Pons (tissue), 1 donor: ENCODE data around the gene SNX3.
A peak's percentile ranks its signal among the peaks of the same experiment; 100 is the strongest.
"Not testable (repeated sequence)": the region's sequence is repeated elsewhere in the genome, so short reads cannot be mapped to it uniquely, and the experiment has no call there.

Experiments
- DNase-seq: peaks from one replicate; pipeline ENCODE4 v3.0.0-alpha.2; 2016; ENCODE audit warnings: low spot score

Gene SNX3

DNA sequence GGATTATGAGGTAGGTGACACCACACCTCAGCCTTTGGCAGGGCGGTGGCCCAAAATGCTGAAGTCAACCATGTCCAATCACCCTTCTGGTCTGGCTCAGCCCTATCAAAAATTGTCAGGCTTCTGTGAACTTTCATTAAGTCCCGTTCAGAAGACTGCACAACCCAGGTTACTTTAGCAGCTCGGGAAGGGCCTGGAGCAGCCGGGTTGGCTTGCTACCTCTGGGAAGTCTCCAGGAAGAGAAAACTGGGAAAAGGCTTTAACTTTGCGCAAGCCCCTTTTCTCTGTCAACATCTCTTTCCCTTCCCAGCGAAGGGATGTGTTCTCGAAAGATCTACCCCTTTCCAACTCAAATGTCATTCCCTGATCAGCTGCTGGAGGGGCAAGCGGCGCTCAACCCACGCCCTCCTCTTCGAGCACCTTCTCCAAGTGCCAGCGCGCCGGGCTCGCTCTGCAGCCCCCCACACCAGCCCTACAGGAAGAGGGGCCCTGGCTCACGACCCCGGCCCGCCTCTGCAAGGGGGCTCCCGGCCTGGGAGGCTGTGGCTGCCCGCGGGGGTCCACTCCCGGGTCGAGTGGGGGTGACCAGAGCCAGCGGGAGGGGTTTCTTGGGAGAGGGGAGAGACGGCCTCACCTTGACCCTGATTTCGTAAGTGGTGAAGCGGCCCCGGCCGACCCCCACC, 573 bp downstream of the SNX3 start:
- peak; percentile 87 for DNase-seq

DNA sequence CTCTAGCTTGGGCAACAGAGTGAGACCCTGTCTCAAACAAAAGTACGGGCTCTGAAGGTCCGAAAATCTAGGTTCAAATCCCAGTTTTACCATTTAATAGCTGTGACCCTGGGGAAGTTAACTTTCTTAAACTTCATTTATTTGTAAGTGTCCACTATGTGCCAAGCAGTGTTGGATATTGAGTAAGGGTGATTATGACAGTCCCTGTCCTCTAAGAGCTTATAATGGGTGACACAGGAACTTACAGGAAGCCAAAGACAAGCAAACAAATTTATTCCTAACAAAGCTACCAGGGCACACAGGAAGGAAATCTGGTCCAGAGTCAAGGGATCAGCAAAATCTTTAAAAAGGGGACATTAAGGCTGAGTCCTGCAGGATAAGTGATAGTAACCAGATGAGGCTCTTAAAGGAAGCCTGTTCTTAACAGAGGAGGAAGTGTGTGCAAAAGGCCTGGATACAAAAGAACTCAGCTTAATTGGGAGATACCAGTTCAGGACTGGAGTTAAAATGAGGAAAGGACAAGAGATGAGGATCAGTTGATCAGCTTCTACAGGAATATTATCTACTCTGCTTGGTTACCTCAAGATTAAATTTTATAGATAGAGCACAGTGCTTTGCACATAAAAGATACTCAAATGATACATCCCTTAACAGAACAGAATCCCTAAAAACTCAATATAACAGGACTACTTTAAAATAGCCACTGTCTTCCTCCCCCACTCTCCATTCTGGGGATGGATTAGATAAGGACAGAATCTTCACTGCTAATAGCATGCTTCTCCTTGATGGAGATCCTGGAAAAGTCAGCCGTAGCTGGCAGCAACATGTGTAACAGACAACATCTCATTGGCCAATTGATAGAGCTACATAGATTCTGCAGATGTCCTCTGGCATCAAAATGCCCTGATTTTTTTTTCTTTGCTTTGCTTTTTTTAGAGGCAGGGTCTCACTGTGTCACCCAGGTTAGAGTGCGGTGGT, 6.1 kb downstream of the SNX3 start:
- no peak for DNase-seq

DNA sequence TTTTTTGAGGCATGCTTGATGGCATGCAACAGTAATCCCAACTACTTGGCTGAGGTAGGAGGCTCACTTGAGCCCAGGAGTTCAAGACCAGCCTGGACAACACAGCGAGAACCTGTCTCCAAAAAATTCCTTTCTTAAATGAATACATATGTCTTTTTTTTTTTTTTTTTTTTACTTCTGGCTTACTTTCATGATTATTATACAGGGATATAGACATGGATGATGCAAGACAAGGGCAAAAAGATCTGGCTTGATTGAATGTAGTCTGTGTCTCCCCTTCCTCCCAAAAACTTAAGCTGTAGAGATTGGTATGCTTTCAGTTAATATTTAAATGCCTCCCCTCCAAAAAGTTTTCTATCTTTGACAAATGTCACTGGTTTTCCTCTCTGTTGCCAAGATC, 7.6 kb downstream of the SNX3 start:
- DNase-seq = no peak

DNA sequence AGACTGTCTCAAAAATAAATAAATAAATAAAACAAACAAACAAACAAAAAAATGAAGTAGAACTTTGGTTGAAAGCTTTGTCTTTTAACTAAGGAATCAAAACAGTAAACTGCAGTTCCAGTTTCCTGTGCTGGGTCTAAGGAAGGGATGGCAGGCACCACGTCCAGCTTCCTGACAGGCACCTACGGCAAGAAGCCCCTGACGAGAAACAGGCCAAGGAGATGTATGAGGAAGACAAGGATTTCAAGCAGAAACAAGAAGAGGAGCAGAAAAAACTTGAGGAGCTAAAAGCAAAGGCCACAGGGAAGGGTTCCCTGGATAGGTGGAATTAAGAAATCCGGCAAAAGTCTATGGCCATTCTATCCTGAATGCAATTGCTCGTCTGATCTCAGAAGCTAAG, 8.8 kb downstream of the SNX3 start:
- no peak for DNase-seq

DNA sequence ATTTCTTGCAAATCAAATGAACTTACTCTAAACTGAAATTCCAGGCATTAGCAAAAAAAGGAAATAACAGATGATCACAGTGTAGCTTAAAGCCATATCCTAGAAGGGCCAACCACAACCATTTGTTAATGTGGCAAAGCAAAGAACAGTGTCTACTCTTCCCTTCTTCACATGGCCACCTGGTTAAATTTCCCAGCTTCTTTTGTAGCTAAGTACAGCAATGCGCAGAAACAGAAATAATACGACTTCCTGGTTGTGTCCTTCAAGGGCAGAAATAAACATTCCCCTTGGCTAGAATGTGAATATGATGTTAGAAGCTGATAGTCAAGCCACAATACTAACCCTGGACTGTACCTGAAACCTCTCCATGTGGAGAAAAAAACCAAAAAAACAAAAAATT, 9.6 kb downstream of the SNX3 start:
- DNase-seq = no peak

DNA sequence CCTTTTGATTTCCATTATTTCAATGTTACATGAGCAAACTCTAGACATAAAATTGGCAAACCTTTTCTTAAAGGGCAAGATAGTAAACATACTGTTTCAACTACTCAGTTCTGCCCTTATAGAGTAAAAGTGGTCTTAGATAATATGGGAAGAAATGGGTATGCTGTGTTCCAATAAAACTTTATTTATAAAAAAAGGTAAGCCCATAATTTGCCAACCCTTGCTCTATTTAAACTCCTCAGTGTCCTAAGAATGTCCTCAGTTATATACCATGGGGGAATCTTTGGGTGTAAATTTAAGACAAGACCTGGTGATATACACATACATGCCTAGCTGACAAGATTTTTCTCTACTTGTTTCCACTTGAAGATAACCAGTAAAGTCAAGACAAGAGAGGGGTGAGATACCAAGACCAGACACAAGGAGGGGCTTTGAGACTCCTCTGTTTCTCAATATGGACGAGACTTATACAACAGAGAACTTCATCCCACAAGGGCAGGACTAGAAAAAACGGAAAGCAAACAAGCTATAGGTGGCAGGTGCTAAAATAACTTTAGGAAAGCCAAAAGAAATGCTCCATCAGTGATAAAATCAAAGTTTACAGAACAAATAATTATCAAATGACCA, 10.5 kb downstream of the SNX3 start:
- DNase-seq = no peak

DNA sequence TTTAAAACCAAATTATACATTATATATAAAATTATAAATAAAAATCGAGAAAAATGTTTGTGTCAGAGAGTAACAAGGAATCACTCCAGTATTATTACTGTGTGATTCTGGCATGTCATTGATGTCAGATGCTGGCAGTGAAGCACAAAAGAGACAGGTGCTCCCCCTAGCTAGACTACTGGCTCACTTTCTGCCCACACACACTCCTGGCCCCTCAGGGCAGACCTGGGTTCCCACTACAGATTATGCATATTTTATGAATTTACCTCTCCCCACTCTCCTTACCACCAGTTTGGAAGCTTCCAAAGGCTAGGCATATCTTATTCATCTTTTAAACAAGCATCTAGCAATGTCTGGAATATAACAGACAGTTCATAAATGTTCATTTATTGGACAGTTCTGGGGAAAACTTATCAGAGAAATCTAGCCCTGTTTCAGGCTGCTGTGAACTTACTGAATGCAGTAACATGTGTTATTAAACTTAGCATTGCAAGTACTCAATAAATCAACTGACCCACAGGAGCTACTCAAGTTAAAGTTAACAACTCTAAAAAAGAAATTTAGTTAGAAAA, 12.8 kb downstream of the SNX3 start:
- DNase-seq = no peak

DNA sequence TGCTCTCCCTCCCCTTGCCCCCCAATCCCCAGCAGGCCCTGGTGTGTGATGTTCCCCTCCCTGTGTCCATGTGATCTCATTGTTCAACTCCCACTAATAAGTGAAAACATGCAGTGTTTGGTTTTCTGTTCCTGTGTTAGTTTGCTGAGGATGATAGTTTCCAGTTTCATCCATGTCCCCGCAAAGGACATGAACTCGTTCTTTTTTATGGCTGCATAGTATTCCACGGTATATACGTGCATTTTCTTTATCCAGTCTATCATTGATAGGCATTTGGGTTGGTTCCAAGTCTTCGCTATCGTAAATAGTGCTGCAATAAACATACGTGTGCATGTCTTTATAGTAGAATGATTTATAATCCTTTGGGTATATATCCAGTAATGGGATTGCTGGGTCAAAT, 15.7 kb downstream of the SNX3 start:
- DNase-seq = not testable (repeated sequence)

DNA sequence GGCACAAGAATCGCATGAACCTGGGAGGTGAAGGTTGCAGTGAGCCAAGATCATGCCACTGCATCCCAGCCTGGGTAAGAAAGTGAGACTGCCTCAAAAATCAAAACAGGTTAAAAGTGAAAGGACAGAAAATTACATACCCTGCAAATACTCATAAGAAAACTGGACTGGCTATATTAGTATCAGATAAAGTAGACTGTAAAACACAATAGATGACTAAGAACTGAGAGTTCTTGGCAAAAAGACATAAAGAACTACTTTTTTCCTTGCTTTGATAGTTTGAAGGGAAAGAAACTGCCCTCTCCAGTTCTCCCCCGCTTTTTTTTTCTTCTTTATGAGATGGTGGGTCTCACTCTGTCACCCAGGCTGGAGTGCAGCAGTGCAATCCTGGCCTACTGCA, 17.0 kb downstream of the SNX3 start:
- no peak for DNase-seq

DNA sequence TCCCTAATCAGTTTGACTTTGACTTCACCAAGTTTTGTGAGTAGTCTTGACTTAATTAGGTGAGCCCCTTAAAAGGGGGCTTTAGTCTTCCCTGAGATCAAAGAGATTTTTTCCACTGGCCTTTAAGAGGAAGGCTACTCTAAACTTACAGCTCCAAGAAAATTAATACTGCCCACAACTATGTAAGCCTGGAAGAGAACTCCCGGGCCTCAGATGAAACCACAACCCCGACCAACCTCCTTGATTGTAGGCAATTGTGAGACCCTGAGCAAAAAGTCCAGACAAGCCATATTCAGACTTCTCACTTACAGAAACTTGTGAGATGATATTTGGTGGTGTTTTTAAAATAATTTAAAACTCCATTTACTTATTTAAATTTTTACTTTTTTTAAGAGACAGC, 18.1 kb downstream of the SNX3 start:
- DNase-seq = no peak

DNA sequence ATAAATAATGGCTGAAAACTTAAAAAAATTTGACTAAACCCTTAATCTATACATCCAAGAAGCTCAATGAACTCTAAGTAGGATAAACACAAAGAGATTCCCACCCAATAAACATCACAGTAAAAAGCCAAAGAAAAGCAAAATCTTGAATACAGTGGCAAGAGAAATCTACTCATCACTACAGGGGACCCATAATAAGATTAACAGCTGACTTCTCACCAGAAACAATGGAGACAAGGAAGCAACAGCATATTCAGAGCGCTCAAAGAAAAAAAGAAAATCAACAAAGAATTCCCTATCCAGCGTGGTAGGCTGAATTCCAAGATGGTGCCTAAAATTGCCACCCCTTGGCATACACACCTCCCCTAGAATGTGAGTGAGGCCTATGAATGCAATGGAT, 18.6 kb downstream of the SNX3 start:
- DNase-seq = no peak

DNA sequence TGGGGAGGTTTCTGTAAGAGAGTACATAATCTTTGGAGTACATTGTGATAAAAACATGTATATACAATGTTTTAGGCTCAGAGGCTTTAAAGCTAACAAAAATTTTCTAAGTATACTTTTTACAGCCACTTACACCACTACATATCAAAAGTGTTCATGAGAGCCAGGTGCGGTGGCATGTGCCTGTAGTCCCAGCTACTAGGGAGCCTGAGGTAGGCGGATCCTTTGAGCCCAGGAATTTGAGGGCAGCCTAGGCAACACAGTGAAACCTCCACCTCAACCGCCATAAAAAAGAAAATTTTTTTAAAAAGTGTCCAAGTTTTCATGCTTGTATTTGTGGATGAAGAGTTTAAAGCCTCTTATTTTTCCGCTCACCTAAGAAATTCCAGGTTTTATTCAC, 22.5 kb downstream of the SNX3 start:
- no peak for DNase-seq

DNA sequence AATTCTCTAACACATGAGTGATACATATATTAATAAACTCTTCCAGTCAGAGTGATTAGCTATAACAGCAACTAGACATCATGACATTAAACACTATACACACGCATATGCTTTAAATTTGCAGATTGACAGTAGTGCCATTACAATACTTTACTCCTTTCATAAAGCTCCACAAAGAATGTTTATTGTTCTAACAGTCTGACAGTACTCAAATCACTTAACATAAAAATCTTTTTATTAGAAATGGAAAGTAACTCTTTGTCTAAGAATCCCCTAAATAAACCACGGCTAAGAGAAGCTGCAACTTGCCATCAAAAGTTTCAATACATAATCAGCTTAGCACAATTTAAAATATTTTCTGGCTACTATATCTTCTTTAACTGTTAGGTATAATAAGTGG, 24.0 kb downstream of the SNX3 start:
- no peak for DNase-seq

DNA sequence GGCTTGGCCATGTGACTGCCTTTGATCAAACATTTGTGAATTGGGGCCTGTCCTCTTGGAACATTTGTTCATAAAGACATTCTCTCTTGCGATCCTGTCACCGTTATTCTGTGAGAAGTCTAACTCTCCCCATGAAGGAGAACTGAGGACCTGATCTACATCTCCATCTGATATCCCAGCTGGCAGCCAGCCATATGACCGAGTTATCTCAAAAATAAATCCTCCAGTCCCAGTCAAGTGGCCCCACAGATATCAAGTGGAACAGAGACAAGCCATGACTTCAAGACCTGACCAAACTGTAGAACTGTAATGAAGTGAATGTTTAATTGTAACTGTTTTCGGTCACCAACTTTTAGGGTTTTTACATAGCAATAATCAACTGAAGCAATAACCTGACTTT, 25.7 kb downstream of the SNX3 start:
- DNase-seq = no peak

DNA sequence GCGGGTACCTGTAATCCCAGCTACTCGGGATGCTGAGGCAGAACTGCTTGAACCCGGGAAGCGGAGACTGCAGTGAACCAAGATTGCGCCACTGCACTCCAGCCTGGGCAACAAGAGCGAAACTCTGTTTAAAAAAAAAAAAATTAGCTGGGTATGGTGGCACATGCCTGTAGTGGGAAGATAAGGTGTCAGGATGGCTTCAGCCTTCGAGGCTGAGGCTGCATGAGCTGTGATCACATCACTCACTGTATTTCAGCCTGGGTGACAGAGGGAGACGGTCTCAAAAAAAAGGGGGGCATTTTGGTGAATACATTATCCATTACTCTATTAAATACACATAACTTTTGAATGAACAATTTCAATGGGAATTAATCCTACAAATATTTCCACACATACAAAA, 32.4 kb downstream of the SNX3 start:
- DNase-seq = no peak

DNA sequence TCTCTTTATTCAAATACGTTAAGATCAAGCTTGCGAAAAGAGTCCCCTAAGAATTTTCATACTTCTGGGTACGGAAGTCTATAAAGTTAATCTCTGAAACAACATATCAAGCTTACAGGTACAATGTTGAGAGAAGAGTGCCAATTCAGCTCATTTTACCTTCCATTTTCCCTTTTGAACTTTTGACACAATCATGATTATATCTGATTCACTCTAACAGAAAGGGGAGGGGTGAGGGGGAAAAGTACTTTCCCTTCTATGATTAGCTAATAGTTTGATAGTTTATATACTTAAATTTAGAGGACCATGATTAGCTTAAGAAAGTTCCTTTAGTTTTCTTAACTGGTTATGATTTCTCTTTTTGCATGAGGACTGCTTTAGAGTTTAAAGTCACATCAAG, 33.5 kb downstream of the SNX3 start:
- DNase-seq = no peak

DNA sequence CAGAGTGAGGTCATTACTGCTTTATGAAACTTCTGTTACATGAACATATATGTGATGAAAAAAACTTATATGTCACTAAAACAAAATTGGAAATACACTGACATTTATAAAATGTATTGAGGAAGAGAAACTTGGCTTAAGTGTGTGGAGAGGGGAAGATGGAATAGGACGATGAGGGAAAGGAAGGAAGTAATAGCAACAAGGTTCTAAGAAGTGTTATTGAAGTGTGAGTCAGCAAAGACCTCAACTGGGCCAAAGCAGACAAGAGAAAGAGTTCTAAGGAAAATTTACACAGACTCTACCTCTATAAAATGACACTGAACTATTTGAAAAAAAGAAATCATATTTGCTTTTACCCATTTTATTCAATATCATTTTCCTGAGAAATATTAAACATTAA, 38.3 kb downstream of the SNX3 start:
- DNase-seq = peak; percentile 15

DNA sequence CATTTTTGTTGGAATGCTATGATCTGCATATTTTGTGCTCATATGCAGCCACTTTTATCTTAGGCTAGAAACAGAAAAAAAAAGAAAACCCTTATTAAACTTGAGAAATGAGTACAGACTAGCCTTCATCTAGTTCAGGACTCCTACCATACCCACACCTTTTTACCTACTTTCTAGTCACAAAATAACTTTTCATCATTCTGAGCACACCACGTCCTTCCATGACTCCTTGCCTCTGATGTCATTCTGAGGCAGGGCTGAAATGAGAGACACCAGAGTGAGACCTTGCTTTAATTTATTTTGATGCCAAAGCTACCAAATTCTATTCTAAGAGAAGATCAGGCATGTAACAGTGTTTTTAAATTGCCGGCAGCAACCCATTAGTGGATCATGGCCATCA, 38.8 kb downstream of the SNX3 start:
- DNase-seq = no peak

DNA sequence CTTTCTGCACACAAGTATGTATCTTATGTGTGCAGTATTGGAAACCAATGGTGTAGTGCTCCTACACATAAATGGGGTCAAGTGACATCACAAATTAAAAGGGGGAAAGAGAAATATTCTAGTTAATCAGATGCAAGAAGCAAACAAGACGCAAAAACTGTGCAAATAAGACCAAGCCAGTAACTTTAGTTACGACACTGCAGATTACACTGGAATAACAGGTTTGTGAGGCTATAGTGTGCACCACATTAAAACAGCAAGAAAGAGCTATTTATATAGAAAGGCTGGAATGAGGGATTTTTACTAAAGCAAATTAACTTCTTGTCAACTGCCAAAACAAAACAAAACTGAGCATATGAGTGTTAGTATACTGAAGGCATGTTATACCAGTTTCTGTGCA, 49.2 kb downstream of the SNX3 start:
- no peak for DNase-seq

DNA sequence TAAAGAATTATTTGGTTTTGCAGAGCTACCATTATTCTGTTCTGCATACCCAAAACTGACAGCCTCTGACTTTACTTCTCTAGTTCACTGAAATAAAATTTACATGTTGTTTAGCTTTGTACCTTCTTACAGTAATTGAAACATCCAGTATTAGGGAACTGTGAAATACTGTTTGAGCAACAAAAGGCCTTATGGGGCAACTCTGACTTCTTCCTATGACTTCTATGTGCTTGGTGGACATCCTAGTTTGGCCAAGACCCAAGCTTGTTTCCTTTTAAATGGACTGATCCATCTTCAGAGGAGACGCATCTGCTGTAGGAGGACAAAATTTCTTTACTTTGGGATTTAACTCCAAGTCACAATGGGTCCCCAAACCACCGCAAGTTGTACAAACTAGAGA, 50.3 kb downstream of the SNX3 start:
- DNase-seq = no peak

DNA sequence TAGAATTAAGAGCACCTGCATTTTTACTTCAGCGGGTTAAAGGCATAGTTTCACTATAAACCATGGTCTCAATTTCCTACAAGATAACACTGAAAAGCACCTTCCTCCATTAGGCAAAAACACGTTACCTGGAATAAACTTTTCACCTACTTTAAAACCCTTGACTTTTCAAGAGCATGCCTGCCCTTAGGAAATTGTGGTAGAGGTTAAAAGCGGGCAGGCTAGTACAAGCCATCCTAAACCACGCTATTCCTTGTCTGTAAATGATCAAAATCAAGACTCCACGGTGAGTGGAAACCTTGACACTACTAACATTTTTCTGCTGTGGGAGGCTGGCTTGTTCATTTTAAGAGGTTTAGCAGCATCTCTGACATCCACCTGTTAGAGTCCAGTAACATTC, 51.1 kb downstream of the SNX3 start:
- no peak for DNase-seq

DNA sequence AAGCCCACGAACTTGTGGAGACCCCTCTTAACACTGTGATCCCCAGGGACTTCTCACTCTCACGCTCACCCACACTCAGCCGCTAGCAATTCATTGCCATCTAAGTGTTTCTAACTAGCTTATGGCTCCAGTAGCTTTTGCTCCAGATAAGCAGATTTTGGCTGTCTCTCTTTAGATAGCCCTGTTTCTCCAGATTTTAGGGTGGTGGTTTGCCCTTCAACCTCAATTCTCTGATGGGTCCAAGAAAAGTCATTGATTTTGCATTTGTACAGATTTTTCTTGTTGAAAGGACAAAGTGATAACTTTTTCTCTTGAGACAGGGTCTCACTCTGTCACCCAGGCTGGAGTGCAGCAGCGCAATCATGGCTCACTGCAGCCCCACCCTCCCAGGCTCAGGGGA, 53.8 kb downstream of the SNX3 start:
- DNase-seq = no peak
